ENCODE data around the gene SLC25A21. TPM values are rescaled to one million over a fixed set of nuclear protein-coding genes. Genes with fewer than 3 reads are reported as not detected.

The SLC25A21 gene
- total and polyA plus RNA-seq, 2 experiments from 2014 or later = 10.6 to 12.1 TPM

DNA sequence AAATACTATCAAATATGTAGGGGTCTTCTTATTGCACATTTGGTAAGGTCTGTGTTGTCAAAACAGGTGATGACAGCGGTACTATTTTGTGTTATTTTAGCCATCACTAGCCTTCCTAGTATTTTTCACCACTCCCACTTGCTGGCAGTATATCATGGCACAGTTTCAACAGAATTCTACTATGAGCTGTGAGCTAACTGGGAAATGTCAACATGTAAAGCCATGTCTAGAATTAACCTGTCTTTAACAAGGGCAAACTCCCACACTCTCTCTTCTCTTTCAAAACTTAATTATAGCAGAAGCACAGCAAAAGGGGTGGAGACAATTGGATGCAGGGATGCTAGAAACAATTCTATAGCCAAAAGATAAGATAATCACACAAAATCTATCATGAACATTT lies 257.3 kb downstream of the SLC25A21 start:
- DNase-seq (ENCODE audit: low spot score) (no peak), ATAC-seq (no peak)
- Histone ChIP-seq H3K79me2 (replicated peaks; ENCODE audit: insufficient read depth) (no peaks in the 10 kb centered on the region), H3K4me3 (no peak overlapping the region), H4K20me1 (replicated peaks; ENCODE audit: insufficient read depth) (no peaks in the 10 kb centered on the region), H3K9me2 (ENCODE audit: insufficient read depth) (no peaks in the 10 kb centered on the region), H3K4me1 (ENCODE audit: insufficient read depth) (no peaks in the 10 kb centered on the region), H2AFZ (no peak overlapping the region), H3F3A (replicated peaks; ENCODE audit: low read depth) (no peaks in the 10 kb centered on the region), H3K36me3 (ENCODE audit: insufficient read depth) (no peaks in the 10 kb centered on the region), H3K4me2 (no peak overlapping the region), H3K27ac (ENCODE audit: low read depth) (no peak overlapping the region), H3K27me3 (ENCODE audit: insufficient read depth) (no peaks in the 10 kb centered on the region)
- TF ChIP-seq, protein P1, sequence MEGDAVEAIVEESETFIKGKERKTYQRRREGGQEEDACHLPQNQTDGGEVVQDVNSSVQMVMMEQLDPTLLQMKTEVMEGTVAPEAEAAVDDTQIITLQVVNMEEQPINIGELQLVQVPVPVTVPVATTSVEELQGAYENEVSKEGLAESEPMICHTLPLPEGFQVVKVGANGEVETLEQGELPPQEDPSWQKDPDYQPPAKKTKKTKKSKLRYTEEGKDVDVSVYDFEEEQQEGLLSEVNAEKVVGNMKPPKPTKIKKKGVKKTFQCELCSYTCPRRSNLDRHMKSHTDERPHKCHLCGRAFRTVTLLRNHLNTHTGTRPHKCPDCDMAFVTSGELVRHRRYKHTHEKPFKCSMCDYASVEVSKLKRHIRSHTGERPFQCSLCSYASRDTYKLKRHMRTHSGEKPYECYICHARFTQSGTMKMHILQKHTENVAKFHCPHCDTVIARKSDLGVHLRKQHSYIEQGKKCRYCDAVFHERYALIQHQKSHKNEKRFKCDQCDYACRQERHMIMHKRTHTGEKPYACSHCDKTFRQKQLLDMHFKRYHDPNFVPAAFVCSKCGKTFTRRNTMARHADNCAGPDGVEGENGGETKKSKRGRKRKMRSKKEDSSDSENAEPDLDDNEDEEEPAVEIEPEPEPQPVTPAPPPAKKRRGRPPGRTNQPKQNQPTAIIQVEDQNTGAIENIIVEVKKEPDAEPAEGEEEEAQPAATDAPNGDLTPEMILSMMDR (conservative IDR thresholded peaks at IDR 0.05; ENCODE audit: low read depth in 2 of 2) = no peak
- no peak for TF ChIP-seq NANOG (IDR thresholded peaks at IDR 0.05; ENCODE audit: borderline replicate concordance)
- no peak for TF ChIP-seq STAT1 (IDR thresholded peaks at IDR 0.05; ENCODE audit: unreplicated experiment)
- TF ChIP-seq, protein P2, sequence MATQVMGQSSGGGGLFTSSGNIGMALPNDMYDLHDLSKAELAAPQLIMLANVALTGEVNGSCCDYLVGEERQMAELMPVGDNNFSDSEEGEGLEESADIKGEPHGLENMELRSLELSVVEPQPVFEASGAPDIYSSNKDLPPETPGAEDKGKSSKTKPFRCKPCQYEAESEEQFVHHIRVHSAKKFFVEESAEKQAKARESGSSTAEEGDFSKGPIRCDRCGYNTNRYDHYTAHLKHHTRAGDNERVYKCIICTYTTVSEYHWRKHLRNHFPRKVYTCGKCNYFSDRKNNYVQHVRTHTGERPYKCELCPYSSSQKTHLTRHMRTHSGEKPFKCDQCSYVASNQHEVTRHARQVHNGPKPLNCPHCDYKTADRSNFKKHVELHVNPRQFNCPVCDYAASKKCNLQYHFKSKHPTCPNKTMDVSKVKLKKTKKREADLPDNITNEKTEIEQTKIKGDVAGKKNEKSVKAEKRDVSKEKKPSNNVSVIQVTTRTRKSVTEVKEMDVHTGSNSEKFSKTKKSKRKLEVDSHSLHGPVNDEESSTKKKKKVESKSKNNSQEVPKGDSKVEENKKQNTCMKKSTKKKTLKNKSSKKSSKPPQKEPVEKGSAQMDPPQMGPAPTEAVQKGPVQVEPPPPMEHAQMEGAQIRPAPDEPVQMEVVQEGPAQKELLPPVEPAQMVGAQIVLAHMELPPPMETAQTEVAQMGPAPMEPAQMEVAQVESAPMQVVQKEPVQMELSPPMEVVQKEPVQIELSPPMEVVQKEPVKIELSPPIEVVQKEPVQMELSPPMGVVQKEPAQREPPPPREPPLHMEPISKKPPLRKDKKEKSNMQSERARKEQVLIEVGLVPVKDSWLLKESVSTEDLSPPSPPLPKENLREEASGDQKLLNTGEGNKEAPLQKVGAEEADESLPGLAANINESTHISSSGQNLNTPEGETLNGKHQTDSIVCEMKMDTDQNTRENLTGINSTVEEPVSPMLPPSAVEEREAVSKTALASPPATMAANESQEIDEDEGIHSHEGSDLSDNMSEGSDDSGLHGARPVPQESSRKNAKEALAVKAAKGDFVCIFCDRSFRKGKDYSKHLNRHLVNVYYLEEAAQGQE (IDR thresholded peaks at IDR 0.05; ENCODE audit: unreplicated experiment) = no peak
- TF ChIP-seq ZNF114 (CRISPR knock-in tag; IDR thresholded peaks at IDR 0.05) = no peak
- no peak for TF ChIP-seq POLR2AphosphoS5 (IDR thresholded peaks at IDR 0.05; ENCODE audit: low read depth)
- TF ChIP-seq EZH2 (IDR thresholded peaks at IDR 0.05; ENCODE audit: low read depth, unreplicated experiment) = no peak
- TF ChIP-seq ZNF331 (CRISPR knock-in tag; IDR thresholded peaks at IDR 0.05; ENCODE audit: low read depth) = no peak
- TF ChIP-seq JUNB (IDR thresholded peaks at IDR 0.05; ENCODE audit: unreplicated experiment) = no peak
- TF ChIP-seq EZH2phosphoT487 (IDR thresholded peaks at IDR 0.05; ENCODE audit: unreplicated experiment) = no peak
- no peak for TF ChIP-seq CREB1 (CRISPR knock-in tag; IDR thresholded peaks at IDR 0.05; ENCODE audit: low read depth)
- TF ChIP-seq, protein P3, sequence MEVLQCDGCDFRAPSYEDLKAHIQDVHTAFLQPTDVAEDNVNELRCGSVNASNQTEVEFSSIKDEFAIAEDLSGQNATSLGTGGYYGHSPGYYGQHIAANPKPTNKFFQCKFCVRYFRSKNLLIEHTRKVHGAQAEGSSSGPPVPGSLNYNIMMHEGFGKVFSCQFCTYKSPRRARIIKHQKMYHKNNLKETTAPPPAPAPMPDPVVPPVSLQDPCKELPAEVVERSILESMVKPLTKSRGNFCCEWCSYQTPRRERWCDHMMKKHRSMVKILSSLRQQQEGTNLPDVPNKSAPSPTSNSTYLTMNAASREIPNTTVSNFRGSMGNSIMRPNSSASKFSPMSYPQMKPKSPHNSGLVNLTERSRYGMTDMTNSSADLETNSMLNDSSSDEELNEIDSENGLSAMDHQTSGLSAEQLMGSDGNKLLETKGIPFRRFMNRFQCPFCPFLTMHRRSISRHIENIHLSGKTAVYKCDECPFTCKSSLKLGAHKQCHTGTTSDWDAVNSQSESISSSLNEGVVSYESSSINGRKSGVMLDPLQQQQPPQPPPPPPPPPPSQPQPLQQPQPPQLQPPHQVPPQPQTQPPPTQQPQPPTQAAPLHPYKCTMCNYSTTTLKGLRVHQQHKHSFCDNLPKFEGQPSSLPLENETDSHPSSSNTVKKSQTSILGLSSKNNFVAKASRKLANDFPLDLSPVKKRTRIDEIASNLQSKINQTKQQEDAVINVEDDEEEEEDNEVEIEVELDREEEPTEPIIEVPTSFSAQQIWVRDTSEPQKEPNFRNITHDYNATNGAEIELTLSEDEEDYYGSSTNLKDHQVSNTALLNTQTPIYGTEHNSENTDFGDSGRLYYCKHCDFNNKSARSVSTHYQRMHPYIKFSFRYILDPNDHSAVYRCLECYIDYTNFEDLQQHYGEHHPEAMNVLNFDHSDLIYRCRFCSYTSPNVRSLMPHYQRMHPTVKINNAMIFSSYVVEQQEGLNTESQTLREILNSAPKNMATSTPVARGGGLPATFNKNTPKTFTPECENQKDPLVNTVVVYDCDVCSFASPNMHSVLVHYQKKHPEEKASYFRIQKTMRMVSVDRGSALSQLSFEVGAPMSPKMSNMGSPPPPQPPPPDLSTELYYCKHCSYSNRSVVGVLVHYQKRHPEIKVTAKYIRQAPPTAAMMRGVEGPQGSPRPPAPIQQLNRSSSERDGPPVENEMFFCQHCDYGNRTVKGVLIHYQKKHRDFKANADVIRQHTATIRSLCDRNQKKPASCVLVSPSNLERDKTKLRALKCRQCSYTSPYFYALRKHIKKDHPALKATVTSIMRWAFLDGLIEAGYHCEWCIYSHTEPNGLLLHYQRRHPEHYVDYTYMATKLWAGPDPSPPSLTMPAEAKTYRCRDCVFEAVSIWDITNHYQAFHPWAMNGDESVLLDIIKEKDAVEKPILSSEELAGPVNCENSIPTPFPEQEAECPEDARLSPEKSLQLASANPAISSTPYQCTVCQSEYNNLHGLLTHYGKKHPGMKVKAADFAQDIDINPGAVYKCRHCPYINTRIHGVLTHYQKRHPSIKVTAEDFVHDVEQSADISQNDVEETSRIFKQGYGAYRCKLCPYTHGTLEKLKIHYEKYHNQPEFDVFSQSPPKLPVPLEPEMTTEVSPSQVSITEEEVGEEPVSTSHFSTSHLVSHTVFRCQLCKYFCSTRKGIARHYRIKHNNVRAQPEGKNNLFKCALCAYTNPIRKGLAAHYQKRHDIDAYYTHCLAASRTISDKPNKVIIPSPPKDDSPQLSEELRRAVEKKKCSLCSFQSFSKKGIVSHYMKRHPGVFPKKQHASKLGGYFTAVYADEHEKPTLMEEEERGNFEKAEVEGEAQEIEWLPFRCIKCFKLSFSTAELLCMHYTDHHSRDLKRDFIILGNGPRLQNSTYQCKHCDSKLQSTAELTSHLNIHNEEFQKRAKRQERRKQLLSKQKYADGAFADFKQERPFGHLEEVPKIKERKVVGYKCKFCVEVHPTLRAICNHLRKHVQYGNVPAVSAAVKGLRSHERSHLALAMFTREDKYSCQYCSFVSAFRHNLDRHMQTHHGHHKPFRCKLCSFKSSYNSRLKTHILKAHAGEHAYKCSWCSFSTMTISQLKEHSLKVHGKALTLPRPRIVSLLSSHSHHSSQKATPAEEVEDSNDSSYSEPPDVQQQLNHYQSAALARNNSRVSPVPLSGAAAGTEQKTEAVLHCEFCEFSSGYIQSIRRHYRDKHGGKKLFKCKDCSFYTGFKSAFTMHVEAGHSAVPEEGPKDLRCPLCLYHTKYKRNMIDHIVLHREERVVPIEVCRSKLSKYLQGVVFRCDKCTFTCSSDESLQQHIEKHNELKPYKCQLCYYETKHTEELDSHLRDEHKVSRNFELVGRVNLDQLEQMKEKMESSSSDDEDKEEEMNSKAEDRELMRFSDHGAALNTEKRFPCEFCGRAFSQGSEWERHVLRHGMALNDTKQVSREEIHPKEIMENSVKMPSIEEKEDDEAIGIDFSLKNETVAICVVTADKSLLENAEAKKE (CRISPR knock-in tag; IDR thresholded peaks at IDR 0.05) = no peak
- no peaks in the 10 kb centered on the region for H3K27me3 Mint-ChIP-seq (ENCODE audit: insufficient read depth, low read depth, poor library complexity)
- no peaks in the 10 kb centered on the region for H3K9me3 Mint-ChIP-seq
- no peak overlapping the region for H3K27ac Mint-ChIP-seq
- no peaks in the 10 kb centered on the region for H3K36me3 Mint-ChIP-seq (ENCODE audit: low read depth)
- H3K4me1 Mint-ChIP-seq = no peaks in the 10 kb centered on the region
- no peak overlapping the region for H3K4me3 Mint-ChIP-seq

All from GM23338 (cell line).